AG09309 (cell line): ENCODE data around the gene PDE1C.

Experiments
- DNase-seq: peaks from one replicate; pipeline ENCODE4 v3.0.0-alpha.2; 2010; ENCODE audit warnings: low read depth
- H3K4me3 ChIP-seq: 2 replicates; pipeline ENCODE4 v1.5.1; 2011; ENCODE audit warnings: mild to moderate bottlenecking, low read depth, low read length, moderate library complexity; ENCODE audit not compliant: control insufficient read depth
- TF ChIP-seq, protein P1 (sequence below): IDR thresholded peaks from 2 replicates; pipeline ENCODE4 v1.5.1; 2011; ENCODE audit warnings: mild to moderate bottlenecking, low read depth, low read length, inconsistent platforms; ENCODE audit not compliant: insufficient read depth, control insufficient read depth; ENCODE audit errors: missing control alignments

Gene PDE1C

GRCh38 chr7:31975546-31975945 is 94.7 kb downstream of the PDE1C start:
- TF ChIP-seq, protein P1, sequence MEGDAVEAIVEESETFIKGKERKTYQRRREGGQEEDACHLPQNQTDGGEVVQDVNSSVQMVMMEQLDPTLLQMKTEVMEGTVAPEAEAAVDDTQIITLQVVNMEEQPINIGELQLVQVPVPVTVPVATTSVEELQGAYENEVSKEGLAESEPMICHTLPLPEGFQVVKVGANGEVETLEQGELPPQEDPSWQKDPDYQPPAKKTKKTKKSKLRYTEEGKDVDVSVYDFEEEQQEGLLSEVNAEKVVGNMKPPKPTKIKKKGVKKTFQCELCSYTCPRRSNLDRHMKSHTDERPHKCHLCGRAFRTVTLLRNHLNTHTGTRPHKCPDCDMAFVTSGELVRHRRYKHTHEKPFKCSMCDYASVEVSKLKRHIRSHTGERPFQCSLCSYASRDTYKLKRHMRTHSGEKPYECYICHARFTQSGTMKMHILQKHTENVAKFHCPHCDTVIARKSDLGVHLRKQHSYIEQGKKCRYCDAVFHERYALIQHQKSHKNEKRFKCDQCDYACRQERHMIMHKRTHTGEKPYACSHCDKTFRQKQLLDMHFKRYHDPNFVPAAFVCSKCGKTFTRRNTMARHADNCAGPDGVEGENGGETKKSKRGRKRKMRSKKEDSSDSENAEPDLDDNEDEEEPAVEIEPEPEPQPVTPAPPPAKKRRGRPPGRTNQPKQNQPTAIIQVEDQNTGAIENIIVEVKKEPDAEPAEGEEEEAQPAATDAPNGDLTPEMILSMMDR, result no peak

DNA sequence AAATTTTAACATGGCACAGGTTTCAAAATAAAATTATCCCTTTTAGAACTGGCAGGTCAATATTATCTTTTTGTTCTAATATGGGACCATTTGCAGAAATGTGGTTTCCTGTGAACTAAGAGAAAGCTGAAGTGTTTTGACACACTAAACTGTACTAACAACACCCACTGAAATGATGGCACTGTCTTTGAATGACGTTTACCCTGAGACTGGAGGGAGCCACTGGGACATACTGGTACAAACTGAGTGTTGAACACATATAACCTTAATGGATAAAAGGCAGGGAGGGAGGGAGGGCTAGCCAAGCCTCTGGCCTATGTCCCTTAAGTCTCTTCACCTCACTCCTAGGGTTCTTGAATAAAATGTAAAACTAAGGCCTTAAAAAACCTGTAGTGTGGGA is 95.9 kb downstream of the PDE1C start:
- TF ChIP-seq, protein P1, result no peak
- no peak overlapping the region for H3K4me3 ChIP-seq
- no peak for DNase-seq

More at GRCh38 chr7:31975546-31975945, 94.7 kb downstream of the PDE1C start:
- DNase-seq, result no peak
- H3K4me3 ChIP-seq, result no peak overlapping the region

DNA sequence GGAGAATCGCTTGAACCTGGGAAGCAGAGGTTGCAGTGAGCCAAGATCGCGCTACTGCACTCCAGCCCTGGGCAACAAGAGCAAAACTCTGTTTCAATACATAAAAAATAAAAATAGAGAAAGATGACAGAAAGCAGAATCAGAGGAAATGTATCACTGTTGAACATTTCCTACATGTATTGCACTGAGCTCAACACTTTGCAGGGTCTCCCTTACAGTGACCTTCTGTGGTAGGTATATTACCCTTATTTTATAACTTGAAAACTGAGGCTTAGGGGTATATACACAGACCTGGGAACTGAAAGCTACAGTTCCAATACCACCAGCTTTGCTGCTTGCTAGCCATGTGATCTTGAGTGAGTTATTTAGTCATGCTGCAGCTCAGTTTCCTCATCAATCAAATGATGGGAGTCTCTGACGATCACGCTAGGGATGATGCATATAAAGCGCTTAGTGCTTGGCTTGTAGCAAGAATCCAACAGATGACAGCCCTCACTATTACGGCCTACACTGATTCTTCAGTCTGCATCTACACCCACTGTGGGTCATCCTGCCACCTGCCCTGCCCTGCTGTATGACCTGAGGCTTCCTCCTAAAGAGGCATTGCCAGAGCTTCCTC is 99.0 kb downstream of the PDE1C start:
- H3K4me3 ChIP-seq, result no peak overlapping the region
- DNase-seq, result no peak

DNA sequence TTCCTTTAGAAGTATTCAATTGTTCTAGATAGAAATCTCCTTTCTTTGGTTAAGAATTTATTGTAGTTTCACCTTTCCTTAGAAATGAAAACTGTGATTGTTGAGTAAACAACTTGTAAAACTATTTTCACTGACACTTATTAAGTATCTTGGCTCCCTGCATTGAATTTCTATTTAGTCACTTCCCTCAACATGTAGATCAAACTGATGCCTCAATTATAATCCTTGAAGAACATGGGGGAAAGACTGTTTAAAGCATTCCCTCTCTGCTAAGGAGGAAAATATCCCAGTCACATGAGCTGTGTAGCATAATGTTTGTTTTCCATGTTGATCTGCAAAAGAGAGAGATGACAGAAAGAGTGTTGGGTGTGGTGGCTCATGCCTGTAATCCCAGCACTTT is 99.7 kb downstream of the PDE1C start:
- H3K4me3 ChIP-seq, result no peak overlapping the region
- TF ChIP-seq, protein P1, result no peak
- no peak for DNase-seq

More for the DNA sequence above, 99.0 kb downstream of the PDE1C start:
- TF ChIP-seq, protein P1, result no peak

DNA sequence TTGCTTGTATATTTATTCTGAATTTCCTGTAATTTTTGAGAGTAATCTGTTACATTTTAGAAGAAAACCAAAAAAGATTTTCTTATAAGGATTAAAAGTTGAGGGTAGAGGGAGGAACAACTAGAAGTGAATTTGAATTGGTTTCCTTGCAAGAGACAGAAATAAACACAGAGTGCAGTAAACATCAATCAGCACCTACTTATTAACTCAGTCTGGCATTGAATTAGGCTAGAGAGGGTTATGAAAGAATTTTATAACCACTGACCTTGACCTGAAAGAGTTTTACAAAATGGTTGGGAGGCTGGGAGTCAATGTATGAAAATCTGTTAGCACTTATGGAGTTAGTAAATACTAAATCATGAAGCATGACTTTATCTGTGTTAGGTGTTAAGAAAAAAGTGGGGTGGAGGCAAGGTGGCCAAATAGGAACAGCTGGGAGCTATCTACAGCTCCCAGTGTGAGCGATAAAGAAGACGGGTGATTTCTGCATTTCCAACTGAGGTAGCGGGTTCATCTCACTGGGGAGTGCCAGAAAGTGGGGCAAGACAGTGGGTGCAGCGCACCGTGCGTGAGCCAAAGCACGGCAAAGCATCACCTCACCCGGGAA is 106.5 kb downstream of the PDE1C start:
- DNase-seq, result no peak
- TF ChIP-seq, protein P1, result no peak
- H3K4me3 ChIP-seq, result no peak overlapping the region

DNA sequence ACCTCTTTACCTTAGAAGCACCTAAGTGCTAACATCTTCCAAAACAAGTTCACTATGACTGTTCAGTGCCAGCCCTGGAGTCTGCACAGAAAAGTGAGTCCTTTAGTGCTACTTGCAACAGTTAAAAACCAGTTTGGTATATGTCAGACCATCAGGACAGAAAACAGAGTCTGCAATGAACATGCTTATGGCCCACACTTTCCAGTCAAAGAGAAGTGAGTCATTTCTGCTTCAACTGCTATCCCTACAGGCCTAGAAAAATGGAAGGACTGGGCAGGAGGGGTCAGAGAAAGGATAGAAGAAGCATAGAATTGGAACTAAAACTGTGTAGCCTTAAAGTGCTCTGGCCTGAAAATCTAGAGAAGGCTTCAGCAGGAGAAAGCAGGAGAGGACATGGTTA is 108.0 kb downstream of the PDE1C start:
- DNase-seq, result no peak
- H3K4me3 ChIP-seq, result no peak overlapping the region
- TF ChIP-seq, protein P1, result no peak

DNA sequence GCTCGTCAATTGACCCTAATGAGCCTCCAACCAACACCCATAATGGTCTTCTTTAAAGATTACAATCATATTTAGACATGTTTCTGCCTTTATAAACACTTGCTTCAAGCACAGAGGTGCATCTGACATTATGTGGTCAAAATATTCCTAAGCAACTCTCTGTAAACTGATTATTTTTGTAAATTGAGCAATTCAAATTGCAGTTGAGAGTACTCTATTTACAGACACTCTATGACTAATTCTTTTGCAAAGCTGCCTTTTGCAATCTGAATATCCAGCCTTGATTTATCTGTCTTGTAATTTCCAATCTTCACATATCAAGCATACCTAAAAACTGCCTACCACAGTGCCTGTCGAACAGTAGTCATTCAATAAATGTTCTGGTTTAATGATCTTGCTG is 112.0 kb downstream of the PDE1C start:
- peak; percentile 23 for DNase-seq
- H3K4me3 ChIP-seq, result no peak overlapping the region
- TF ChIP-seq, protein P1, result no peak
